SHP77 treated with DMSO at 0.1 percent for 48 hours (cell line): ENCODE data around the gene RPL32.
"Not testable (repeated sequence)": the region's sequence is repeated elsewhere in the genome, so short reads cannot be mapped to it uniquely, and the experiment has no call there.

Source experiments
- DNase-seq: peaks from one replicate; lab custom pipeline; 2025; lab: John Stamatoyannopoulos, UW

Gene RPL32

GRCh38 chr3:12868039-12869034 lies 27.0 kb upstream of the RPL32 start:
- DNase-seq, result peak; percentile 73

DNA sequence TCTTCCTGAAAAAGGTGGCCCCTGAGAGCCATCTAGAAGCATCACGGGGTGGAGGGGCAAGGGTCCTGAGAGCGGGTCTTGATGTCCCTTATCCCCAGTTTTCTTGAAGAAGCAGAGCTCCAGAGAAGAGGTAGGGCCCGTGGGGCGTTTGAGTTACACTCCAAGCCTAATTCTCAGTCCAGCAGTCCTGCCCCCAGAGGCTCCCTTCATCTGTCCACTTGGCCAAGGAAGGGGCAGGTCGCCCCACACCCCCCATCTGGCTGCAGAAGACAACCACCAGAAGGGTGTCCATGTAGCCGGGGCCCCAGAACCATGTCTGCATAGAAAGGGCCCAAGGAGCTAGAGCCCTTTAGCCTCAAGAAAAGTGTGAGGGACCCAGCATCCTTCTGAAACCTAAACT lies 25.5 kb upstream of the RPL32 start:
- DNase-seq, result no peak

DNA sequence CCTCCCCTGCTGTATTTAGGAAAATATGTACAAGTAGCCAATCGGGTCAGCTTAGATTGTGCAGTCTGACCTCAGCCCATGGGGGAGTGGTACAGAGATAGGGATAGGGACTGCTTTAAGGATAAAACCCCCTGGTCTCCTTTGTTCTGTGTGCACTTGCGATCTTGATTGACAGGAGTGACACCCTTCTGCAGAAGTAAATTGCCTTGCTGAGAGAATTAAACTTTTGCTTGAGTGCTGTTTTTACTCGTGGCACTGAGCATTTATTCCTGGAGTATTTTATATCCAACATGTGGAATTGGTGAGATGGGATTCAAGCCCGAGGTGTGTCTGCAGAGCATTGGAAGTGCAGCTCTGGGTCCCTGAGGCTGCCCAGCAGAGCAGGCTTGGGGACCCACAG lies 23.9 kb upstream of the RPL32 start:
- DNase-seq, result no peak

GRCh38 chr3:12862387-12862786 lies 21.0 kb upstream of the RPL32 start:
- no peak for DNase-seq

DNA sequence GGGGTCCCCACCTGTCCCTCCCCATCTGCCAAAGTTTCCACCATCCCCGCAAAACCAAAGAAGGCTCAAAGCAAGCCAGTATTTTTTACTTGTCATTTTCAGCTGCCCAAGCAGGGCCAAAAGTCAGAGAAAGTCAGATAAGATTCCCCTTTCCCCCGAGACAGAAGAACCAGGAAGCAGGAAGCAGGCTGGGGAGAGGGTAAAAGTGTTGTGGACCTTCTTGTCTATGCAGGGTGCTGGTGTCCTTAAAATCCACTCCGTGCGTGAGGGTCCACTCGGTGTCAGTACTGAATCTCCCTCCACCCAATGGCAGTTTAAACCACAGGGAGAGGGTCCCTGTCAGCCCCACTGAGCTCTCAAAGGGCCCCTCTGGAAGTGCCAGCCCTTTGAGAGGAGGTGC lies 20.2 kb upstream of the RPL32 start:
- no peak for DNase-seq

DNA sequence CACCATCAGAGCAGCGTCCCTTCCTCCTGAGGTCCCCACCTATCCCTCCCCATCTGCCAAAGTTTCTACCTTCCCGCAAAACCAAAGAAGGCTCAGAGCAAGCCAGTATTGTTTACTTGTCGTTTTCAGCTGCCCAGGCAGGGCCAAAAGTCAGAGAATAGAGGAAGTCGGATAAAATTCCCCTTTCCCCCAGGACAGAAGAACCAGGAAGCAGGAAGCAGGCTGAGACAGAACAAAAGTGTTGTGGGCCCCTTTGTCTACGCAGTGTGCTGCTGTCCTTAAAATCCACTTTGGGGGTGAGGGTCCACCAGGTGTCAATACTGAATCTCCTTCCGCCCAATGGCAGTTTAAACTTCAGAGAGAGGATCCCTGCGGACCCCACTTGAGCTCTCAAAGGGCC lies 18.5 kb upstream of the RPL32 start:
- DNase-seq, result no peak

DNA sequence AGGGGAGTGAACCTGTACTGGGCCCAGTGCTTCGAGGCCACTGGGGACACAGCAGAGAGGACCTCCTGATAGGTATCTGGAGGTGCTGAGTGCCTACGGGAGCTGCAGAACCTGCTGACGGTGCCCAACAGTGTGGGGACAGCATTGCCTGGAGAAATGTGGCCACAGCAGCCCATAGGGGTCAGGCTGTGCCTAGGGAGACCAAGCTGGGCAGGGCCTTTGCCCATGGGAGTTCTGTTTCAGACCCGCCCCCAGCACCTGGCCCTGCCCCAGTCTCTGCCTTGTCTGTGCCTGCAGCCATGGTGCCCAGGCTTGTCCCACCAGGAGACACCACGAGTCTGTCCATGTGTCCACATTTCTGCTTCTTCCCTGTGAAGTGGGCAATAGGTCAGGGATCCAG lies 15.3 kb upstream of the RPL32 start:
- no peak for DNase-seq

GRCh38 chr3:12854565-12854964 lies 13.2 kb upstream of the RPL32 start:
- DNase-seq, result no peak

DNA sequence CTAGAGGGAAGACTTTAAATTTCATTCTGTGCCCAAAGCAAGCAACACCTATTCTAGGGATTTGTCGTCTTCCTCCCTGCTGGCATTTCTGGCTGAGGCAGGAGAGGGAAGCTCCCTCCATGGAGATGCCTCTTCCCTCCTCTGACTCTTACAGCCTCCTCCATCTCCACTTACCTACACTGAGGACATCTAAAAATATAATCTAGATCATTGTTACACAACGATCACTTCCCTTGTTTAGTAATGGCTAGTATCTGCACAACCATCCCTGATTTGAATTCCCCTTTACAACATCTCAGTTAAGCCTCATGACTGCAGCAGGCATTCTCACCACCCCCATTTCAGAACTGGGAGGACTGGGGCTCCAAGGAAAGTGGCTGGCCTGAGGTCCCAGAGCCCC lies 12.5 kb upstream of the RPL32 start:
- DNase-seq, result not testable (repeated sequence)

DNA sequence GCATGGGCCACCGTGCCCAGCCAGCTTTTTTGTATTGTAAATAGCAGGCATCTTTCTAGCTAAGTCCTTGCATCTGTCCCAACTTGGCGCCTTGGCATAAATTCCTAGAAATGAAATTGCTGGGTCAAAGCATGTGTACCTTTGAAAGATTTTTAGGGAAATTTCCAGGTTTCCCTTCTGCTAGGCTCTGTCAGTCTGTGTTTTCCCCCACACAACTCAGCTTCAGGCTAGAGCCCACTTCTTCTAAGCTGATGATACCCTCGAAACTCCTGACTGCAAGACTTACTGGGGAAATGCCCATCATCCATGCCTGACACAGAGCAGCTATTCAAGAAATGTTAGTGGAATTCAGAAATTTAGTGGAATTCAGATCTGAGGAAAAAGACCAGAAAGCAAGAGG lies 10.8 kb upstream of the RPL32 start:
- DNase-seq, result no peak

GRCh38 chr3:12845811-12846210 lies 4.4 kb upstream of the RPL32 start:
- no peak for DNase-seq

GRCh38 chr3:12842469-12842868 lies 1.1 kb upstream of the RPL32 start:
- DNase-seq, result no peak

- no peak for DNase-seq
Measured at GRCh38 chr3:12841970-12842328, 584 bp upstream of the RPL32 start.

GRCh38 chr3:12840591-12841148 lies 695 bp downstream of the RPL32 start:
- no peak for DNase-seq

GRCh38 chr3:12840148-12840547 lies 1.2 kb downstream of the RPL32 start:
- DNase-seq, result not testable (repeated sequence)

DNA sequence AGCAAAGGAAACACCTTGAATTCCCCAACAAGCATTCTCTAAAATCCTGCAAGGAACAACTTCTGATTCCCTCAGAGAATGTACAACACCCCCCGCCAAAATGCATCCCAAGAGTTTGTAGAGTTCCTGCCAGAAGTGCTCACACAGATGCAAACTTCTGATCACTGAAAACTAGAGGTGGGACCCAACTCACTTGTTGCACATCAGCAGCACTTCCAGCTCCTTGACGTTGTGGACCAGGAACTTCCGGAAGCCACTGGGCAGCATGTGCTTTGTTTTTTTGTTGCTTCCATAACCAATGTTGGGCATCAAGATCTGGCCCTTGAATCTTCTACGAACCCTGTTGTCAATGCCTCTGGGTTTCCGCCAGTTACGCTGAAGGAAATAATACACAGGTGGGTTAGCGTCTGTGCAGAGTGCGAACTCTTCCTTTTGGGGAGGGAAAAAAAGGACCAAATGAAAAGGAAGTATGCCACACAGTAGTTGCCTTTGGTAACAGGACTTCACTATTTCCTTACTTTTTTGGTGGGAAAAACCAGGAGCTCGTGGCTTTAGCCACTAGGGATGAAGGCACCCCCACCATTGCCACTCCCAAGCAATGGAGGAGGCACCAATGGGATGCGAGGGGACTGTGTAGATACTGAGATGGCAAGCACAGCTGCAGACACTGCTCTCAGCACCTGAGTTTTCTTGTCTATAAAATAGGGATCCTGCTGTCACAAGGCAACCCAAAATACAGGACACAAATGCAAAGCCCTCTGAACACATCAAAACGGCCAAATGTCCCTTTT lies 2.0 kb downstream of the RPL32 start:
- no peak for DNase-seq

DNA sequence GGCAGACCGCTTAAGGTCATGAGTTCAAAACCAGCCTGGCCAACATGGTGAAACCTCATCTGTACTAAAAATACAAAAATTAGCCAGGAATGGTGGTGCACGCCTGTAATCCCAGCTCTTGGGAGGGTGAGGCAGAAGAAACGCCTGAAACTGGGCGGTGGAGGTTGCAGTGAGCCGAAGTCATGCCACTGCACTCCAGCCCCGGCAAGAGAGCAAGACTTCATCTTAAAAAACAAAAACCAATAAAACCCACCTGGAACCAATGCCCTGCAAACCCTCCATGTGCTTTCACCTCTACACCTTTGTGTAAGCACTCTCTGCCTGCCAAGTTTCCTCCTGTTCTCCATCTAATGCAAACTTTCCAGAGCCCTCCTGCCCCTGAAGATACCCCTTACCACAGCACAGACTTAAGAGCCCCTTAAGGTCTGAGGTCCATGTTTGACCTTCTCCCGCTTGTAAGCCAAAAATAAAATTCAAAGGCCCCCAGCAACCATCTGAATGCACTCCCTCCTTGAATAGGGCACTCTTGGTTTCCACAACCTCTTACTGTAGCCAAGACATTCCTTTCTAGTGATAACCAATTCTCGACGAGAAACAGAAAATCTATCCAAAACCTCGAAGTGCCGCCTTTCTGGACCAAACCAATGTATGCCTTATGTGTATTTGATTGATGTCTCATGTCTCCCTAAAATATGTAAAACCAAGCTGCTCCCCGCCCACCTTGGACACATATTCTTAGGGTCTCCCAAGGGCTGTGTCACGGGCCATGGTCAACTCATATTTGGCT lies 3.0 kb downstream of the RPL32 start:
- no peak for DNase-seq

- DNase-seq, result no peak
Measured at GRCh38 chr3:12837295-12837986, 3.9 kb downstream of the RPL32 start.

DNA sequence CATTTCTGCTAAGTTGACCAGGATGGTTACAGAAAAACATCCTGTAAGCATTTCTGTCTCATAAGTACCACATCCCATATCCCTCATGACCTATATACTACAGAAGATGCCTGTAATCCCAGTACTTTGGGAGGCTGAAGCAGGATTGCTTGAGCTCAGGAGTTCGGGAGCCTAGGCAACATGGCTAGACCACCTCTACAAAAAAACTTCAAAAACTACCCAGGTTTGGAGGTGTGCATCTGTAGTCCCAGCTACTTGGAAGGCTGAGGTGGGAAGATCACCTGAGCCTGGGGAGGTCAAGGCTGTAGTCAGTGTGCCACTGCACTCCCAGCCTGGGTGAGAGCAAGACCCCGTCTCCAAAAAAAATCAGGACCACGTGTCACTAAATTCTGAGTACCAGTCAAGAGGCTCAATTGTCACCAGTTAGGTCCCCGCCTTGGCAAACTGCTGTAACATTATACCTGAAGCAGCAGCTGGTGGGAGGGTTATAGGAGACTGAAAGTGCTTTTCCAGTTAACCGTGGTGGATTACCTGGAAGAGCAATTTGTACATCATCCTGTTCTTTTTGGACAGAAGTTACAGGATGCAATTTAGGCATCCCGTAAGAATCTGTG lies 6.2 kb downstream of the RPL32 start:
- DNase-seq, result no peak

DNA sequence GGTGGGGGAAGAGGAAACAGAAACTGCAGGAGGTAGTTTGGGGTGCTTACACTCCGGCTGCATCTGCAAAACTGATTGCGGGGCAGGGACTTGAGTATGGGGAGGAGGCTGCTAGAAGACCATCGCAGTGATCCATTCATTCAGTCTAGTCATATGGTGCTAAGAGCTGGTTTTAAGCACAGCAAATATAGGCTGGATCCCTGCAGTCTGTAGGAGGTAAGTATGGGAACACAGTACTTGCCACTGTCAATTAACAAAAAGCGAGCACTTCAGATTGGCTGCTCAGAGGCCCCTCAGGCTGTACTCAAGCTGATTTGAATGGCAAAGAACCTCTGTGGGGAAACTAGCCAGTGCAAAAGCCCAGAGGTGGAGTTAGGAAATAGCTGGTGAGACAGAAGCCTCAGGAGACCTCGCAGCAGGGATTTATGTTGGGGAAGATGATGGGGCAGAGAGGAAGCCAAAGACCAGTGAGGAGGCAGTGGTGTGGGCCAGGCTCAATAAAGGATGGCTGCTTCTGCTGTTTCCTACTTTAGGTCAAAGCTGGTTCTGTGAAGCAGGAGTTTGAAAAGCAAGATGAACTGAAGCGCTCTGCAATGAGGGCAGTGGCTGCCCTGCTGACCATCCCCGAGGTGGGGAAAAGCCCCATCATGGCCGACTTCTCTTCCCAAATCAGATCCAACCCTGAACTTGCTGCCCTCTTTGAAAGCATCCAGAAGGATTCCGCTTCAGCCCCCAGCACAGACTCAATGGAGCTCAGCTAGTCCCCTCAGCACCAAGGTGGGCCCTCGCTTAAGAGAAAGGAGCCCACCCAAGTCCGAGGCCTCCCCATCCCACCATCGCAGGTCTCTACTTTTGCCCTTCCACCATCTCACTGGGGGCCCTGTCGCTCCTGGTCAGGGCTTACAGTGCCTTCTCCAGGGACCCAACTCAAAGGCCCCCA lies 7.9 kb downstream of the RPL32 start:
- no peak for DNase-seq
